SK-N-SH (cell line): ENCODE data around the gene CUX1. TPM values are rescaled to one million over a fixed set of nuclear protein-coding genes. Genes with fewer than 3 reads are reported as not detected.
"Not testable (repeated sequence)": the region's sequence is repeated elsewhere in the genome, so short reads cannot be mapped to it uniquely, and the experiment has no call there.

Experiments
- CTCF ChIA-PET: fragments of 300-600, 350-600 bp; formaldehyde crosslinking; extraction: SDS; loops from one replicate; lab custom pipeline; 2021; lab: Yijun Ruan, JAX
- POLR2A ChIA-PET: fragments of 350-600 bp; sonication (Branson Sonifier 250); formaldehyde crosslinking; extraction: SDS; loops from one replicate; lab custom pipeline; 2020; ENCODE audit warnings: antibody characterized with exemption, inconsistent platforms; lab: Yijun Ruan, JAX
- DNase-seq: peaks from one replicate; pipeline ENCODE4 v3.0.0; 2012
- H2AFZ ChIP-seq: fragments of 200-600 bp; sonication (generic); 2 replicates; pipeline ENCODE4 v1.8.1; 2016; ENCODE audit warnings: antibody characterized with exemption, mild to moderate bottlenecking, low read depth
- H3F3A ChIP-seq: fragments of 200-600 bp; sonication (generic); replicated peaks from 2 replicates; pipeline ENCODE3; 2016; ENCODE audit warnings: antibody characterized with exemption, mild to moderate bottlenecking; ENCODE audit not compliant: insufficient read depth
- H3K27ac ChIP-seq, 2 experiments: fragments of 200-500 bp in 1 of 2; fragments of 200-600 bp in 1 of 2; sonication (Bioruptor generic) in 1 of 2; sonication (generic), shearing (Covaris generic) in 1 of 2; 2 replicates each; pipeline versions ENCODE4 v1.5.1 to v1.6.1; 2014 to 2016; ENCODE audit warnings: low read depth in 2 of 2, inconsistent platforms in 1 of 2, low read length in 1 of 2, mild to moderate bottlenecking in 1 of 2, mixed read lengths in 1 of 2
- H3K27me3 ChIP-seq: fragments of 200-600 bp; sonication (generic), shearing (Covaris generic); 2 replicates; pipeline ENCODE4 v1.6.1; 2016; ENCODE audit warnings: mixed run types; ENCODE audit not compliant: insufficient read depth
- H3K36me3 ChIP-seq, 2 experiments: fragments of 200-500 bp in 1 of 2; fragments of 200-600 bp in 1 of 2; sonication (Bioruptor generic) in 1 of 2; sonication (generic) in 1 of 2; replicated peaks in 1 of 2; 2 replicates each; pipeline versions ENCODE3 to v1.5.1; 2014 to 2016; ENCODE audit warnings: low read length in 1 of 2, mild to moderate bottlenecking in 1 of 2; ENCODE audit not compliant: insufficient read depth in 2 of 2, control insufficient read depth in 1 of 2
- H3K4me1 ChIP-seq, 2 experiments: fragments of 200-500 bp in 1 of 2; fragments of 200-600 bp in 1 of 2; sonication (Bioruptor generic) in 1 of 2; sonication (generic), shearing (Covaris generic) in 1 of 2; 2 replicates each; pipeline versions ENCODE4 v1.5.1 to v1.6.1; 2014 to 2016; ENCODE audit warnings: low read depth in 1 of 2, low read length in 1 of 2, mixed run types in 1 of 2; ENCODE audit not compliant: insufficient read depth in 2 of 2, control insufficient read depth in 1 of 2
- H3K4me2 ChIP-seq: fragments of 200-600 bp; sonication (generic), shearing (Covaris generic); 2 replicates; pipeline ENCODE4 v1.6.1; 2017; ENCODE audit warnings: mixed run types
- H3K4me3 ChIP-seq, 2 experiments: fragments of 200-500 bp in 1 of 2; fragments of 200-600 bp in 1 of 2; sonication (Bioruptor generic) in 1 of 2; sonication (generic), shearing (Covaris generic) in 1 of 2; 2 replicates each; pipeline versions ENCODE4 v1.5.1 to v1.8.1; 2014 to 2016; ENCODE audit warnings: low read depth in 2 of 2, inconsistent platforms in 1 of 2, low read length in 1 of 2, mild to moderate bottlenecking in 1 of 2, mixed read lengths in 1 of 2, moderate library complexity in 1 of 2
- H3K79me2 ChIP-seq: fragments of 200-600 bp; sonication (generic); 2 replicates; pipeline ENCODE4 v1.8.1; 2017; ENCODE audit warnings: mild to moderate bottlenecking; ENCODE audit not compliant: insufficient read depth
- H3K9ac ChIP-seq: fragments of 200-600 bp; sonication (generic); 2 replicates; pipeline ENCODE4 v1.6.1; 2017; ENCODE audit warnings: mixed run types
- H3K9me2 ChIP-seq: fragments of 200-600 bp; sonication (generic); 2 replicates; pipeline ENCODE4 v1.6.1; 2017; ENCODE audit warnings: mixed run types
- H3K9me3 ChIP-seq: fragments of 200-600 bp; sonication (generic); 2 replicates; pipeline ENCODE4 v1.6.1; 2017; ENCODE audit warnings: mixed run types, mild to moderate bottlenecking, moderate library complexity
- H4K20me1 ChIP-seq: fragments of 200-600 bp; sonication (generic); 2 replicates; pipeline ENCODE4 v1.6.1; 2017; ENCODE audit warnings: mild to moderate bottlenecking, mixed run types; ENCODE audit not compliant: insufficient read depth
- CTCF ChIP-seq: fragments of 200-600 bp; sonication (generic); IDR thresholded peaks from 2 replicates; pipeline ENCODE4 v1.6.1; 2017; ENCODE audit warnings: antibody characterized with exemption, mild to moderate bottlenecking, moderate library complexity
- FOXJ3 ChIP-seq: sonication (generic); formaldehyde crosslinking; IDR thresholded peaks from 2 replicates; pipeline ENCODE4 v1.5.1; 2020; ENCODE audit warnings: mild to moderate bottlenecking, missing genetic modification reagents
- MAX ChIP-seq: IDR thresholded peaks from 2 replicates; pipeline ENCODE4 v1.4.0; 2012; ENCODE audit warnings: low read depth
- MXI1 ChIP-seq: IDR thresholded peaks from 2 replicates; pipeline ENCODE4 v1.6.1; 2012; ENCODE audit warnings: mild to moderate bottlenecking, low read depth, low read length, improper control_type of control experiment
- NFIC ChIP-seq: IDR thresholded peaks from 2 replicates; pipeline ENCODE4 v1.4.0; 2012; ENCODE audit warnings: borderline replicate concordance
- NRF1 ChIP-seq: IDR thresholded peaks from 2 replicates; pipeline ENCODE4 v1.6.1; 2012; ENCODE audit warnings: low read depth, mild to moderate bottlenecking, low read length
- POLR2AphosphoS5 ChIP-seq: IDR thresholded peaks from 2 replicates; pipeline ENCODE4 v1.6.1; 2012; ENCODE audit warnings: low read depth, low read length
- RAD21 ChIP-seq: IDR thresholded peaks from 2 replicates; pipeline ENCODE4 v1.6.1; 2012; ENCODE audit warnings: mild to moderate bottlenecking, low read length
- RXRA ChIP-seq: IDR thresholded peaks from 2 replicates; pipeline ENCODE4 v1.4.0; 2012; ENCODE audit warnings: low read depth, mild to moderate bottlenecking, borderline replicate concordance
- SIN3A ChIP-seq: IDR thresholded peaks from 2 replicates; pipeline ENCODE4 v1.6.1; 2012; ENCODE audit warnings: low read depth, mild to moderate bottlenecking, low read length, moderate library complexity, borderline replicate concordance
- SMC3 ChIP-seq: IDR thresholded peaks from 2 replicates; pipeline ENCODE4 v1.6.1; 2012; ENCODE audit warnings: low read depth, low read length, improper control_type of control experiment
- TAF1 ChIP-seq: IDR thresholded peaks from 2 replicates; pipeline ENCODE4 v1.6.1; 2012; ENCODE audit warnings: low read depth, mild to moderate bottlenecking, low read length, moderate library complexity, borderline replicate concordance
- TCF12 ChIP-seq: IDR thresholded peaks from 2 replicates; pipeline ENCODE4 v1.4.0; 2012
- TEAD4 ChIP-seq: IDR thresholded peaks from 2 replicates; pipeline ENCODE4 v1.4.0; 2012; ENCODE audit warnings: mild to moderate bottlenecking, borderline replicate concordance; ENCODE audit not compliant: insufficient read depth
- ZBTB33 ChIP-seq: IDR thresholded peaks from 2 replicates; pipeline ENCODE4 v1.4.0; 2012; ENCODE audit warnings: low read depth, borderline replicate concordance
- WGBS: methylation state at CpG from one replicate; pipeline ENCODE4 v1.1.6; 2017; ENCODE audit warnings: low lambda C conversion rate; 5-methylcytosine and 5-hydroxymethylcytosine counted together
- polyA plus RNA-seq, 3 experiments: library from polyadenylated mRNA; depleted of rRNA; stranded (reverse); fragments of >200 nt; gene quantifications; 2 replicates each; pipeline ENCODE4 v1.2.3, GENCODE V29; 2012
- TF ChIP-seq, protein P1 (sequence below): IDR thresholded peaks from 2 replicates; pipeline ENCODE4 v1.6.1; 2012; ENCODE audit warnings: mild to moderate bottlenecking, low read depth, low read length, moderate library complexity

The CUX1 gene
- polyA plus RNA-seq, 1 of the 3 experiments (the other 2 are of a cell fraction), result 68.6 TPM

DNA sequence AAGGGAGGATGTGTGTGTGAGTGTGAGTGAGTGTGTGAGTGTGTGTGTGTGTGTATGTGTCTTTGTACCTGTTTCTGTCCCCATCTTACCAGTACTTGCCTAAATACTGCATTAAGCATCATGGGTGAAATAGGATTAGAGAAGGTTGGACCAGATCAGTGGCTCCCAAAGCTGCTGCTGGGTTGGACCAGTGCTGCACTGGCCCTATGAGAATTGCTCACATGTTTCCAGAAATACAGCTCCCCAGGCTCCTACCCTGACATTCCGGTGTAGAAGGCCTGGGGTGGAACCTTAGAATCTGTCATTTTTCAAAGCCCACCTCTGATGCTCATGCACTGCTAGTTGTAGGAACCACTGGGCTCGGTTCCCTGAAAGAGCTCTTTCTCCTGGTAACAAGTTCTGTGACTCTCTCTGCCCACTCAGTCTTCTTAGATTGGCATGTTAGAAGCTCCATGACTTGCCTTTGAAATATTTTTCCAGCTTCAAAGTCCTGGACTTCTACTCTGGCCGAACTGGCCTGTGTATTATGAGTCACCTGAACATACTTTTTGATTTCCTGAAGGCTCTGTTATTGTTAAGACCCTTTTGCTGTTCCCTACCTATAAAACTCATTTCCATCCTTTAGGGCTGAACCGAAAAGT, 224.7 kb downstream of the CUX1 start (continued):
- TF ChIP-seq SIN3A (no peak), MAX (no peak), FOXJ3 (no peak), MXI1 (no peak), TEAD4 (0 out of 2 replicates have a peak, but pooled peaks have one; percentile 39), NRF1 (no peak), TCF12 (peak; percentile 55), RAD21 (no peak), POLR2AphosphoS5 (no peak), SMC3 (no peak), RXRA (no peak), NFIC (peak; percentile 20; the same call in 1 of the 2 replicates), CTCF (no peak), ZBTB33 (no peak), TAF1 (no peak)
- TF ChIP-seq, protein P1, sequence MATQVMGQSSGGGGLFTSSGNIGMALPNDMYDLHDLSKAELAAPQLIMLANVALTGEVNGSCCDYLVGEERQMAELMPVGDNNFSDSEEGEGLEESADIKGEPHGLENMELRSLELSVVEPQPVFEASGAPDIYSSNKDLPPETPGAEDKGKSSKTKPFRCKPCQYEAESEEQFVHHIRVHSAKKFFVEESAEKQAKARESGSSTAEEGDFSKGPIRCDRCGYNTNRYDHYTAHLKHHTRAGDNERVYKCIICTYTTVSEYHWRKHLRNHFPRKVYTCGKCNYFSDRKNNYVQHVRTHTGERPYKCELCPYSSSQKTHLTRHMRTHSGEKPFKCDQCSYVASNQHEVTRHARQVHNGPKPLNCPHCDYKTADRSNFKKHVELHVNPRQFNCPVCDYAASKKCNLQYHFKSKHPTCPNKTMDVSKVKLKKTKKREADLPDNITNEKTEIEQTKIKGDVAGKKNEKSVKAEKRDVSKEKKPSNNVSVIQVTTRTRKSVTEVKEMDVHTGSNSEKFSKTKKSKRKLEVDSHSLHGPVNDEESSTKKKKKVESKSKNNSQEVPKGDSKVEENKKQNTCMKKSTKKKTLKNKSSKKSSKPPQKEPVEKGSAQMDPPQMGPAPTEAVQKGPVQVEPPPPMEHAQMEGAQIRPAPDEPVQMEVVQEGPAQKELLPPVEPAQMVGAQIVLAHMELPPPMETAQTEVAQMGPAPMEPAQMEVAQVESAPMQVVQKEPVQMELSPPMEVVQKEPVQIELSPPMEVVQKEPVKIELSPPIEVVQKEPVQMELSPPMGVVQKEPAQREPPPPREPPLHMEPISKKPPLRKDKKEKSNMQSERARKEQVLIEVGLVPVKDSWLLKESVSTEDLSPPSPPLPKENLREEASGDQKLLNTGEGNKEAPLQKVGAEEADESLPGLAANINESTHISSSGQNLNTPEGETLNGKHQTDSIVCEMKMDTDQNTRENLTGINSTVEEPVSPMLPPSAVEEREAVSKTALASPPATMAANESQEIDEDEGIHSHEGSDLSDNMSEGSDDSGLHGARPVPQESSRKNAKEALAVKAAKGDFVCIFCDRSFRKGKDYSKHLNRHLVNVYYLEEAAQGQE, result no peak

- H3K27me3 ChIP-seq, DNase-seq, H2AFZ ChIP-seq, POLR2A ChIA-PET, H3K36me3 ChIP-seq, H3K9me3 ChIP-seq, H3K4me3 ChIP-seq, H3K9me2 ChIP-seq: not testable (repeated sequence)
- H3K9ac ChIP-seq, result peak overlapping the region; percentile 11; the same call in 1 of the 2 replicates
- H3K79me2 ChIP-seq, result peaks cover 35% of the 10 kb centered on the region; the same call in 1 of the 2 replicates
- CTCF ChIA-PET, result interaction anchor here (0.8 to 2.0 kb wide), 2 partner anchors 19 to 186 kb away, joined by 4 to 5 read pairs; no protein-coding TSS in a partner anchor
- H3K27ac ChIP-seq, result peak overlapping the region in 1 of 2 experiments; percentile 59; a peak in 2 of 4 replicates
- H3K4me1 ChIP-seq, result peaks cover 32 to 35% of the 10 kb centered on the region in 2 experiments
- 94% methylated on average over 9 of the region's 9 CpGs for WGBS
- H4K20me1 ChIP-seq, result peaks cover 19% of the 10 kb centered on the region
- H3K4me2 ChIP-seq, result peak overlapping the region; percentile 49
- H3F3A ChIP-seq, result peaks cover 39% of the 10 kb centered on the region
These were observed 225.4 kb downstream of the CUX1 start for GRCh38 chr7:102042796-102043195.
